ENCODE data around the gene PADI1. TPM values are rescaled to one million over a fixed set of nuclear protein-coding genes. Genes with fewer than 3 reads are reported as not detected.

The PADI1 gene
- total RNA-seq, 2 experiments from 2014 or later, result not detected

DNA sequence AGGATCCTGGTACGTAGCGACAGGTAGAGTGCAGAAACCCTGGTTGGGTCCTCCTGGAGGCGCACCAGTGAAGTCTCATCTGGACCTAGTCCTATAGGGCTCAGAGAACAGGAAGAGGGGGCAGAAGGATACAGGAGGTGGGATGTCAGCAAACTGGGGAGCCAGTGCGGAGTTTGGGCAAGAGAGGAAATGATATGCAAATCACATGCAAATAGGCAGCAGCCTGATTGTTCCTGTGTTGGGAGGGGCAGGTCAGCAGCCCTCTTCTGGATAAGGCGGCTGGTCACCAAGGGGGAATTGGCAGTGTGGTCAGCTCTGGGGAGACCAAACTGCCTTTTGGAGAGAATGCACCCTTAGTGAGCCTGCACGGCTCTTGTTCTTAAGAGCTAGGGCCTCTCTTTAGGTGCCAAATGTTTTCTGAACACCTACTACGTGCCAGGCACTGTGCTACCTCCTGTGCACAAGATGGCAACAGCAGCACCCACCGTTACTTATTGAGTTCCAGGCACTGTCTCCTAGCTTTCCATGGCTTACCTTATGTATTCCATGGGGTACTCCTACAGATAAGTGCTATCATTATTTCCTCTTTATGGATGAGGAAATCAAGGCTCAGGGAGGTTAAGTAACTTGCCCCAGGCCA, 25.9 kb downstream of the PADI1 start:
- no peaks in the 10 kb centered on the region for H4K20me1 ChIP-seq (ENCODE audit: insufficient read depth, low read length)
- CTCF ChIA-PET (ENCODE audit: unreplicated experiment), result no interaction called here
- H3K9me2 ChIP-seq (ENCODE audit: insufficient read depth, low read length), result no peaks in the 10 kb centered on the region
- POLR2A ChIA-PET, result no interaction called here
- no peak overlapping the region for H3K4me3 ChIP-seq (ENCODE audit: low read depth, low read length, poor library complexity, severe bottlenecking)
- H3K27ac ChIP-seq (ENCODE audit: low read depth, low read length, poor library complexity, severe bottlenecking), result no peak overlapping the region
- no peak for DNase-seq (ENCODE audit: low spot score)
- BruUV-seq (replicated peaks), result no TSS peak
- H3K9me3 ChIP-seq (ENCODE audit: low read length), result no peaks in the 10 kb centered on the region
- no peak overlapping the region for H3K4me2 ChIP-seq (ENCODE audit: low read length)
- no peaks in the 10 kb centered on the region for H3K36me3 ChIP-seq (ENCODE audit: insufficient read depth, low read length)
- intact Hi-C loops (cut with micrococcal nuclease; ENCODE audit: unreplicated experiment), result no loop called here
- TF ChIP-seq EZH2phosphoT487 (IDR thresholded peaks at IDR 0.05; ENCODE audit: borderline replicate concordance, low read depth, low read length) (no peak), CTCF (conservative IDR thresholded peaks at IDR 0.05; ENCODE audit: low read length) (no peak)
- H2AFZ ChIP-seq (ENCODE audit: low read length), result no peak overlapping the region
- H3K4me1 ChIP-seq (ENCODE audit: insufficient read depth, low read length, poor library complexity, severe bottlenecking), result peaks cover 8% of the 10 kb centered on the region
- H3K79me2 ChIP-seq (ENCODE audit: insufficient read depth, low read depth, low read length), result no peaks in the 10 kb centered on the region

- intact Hi-C loops (cut with micrococcal nuclease; ENCODE audit: unreplicated experiment), result no loop called here
- H2AFZ ChIP-seq (ENCODE audit: low read length), result no peak overlapping the region
- BruUV-seq (replicated peaks), result no TSS peak
Observed at GRCh38 chr1:17232759-17233661, 28.1 kb downstream of the PADI1 start.

More at GRCh38 chr1:17232759-17233661, 28.1 kb downstream of the PADI1 start:
- Histone ChIP-seq H3K79me2 (ENCODE audit: insufficient read depth, low read depth, low read length) (no peaks in the 10 kb centered on the region), H3K4me3 (ENCODE audit: low read depth, low read length, poor library complexity, severe bottlenecking) (no peak overlapping the region), H3K4me2 (ENCODE audit: low read length) (no peak overlapping the region), H3K9me3 (ENCODE audit: low read length) (no peaks in the 10 kb centered on the region), H4K20me1 (ENCODE audit: insufficient read depth, low read length) (no peaks in the 10 kb centered on the region), H3K27ac (ENCODE audit: low read depth, low read length, poor library complexity, severe bottlenecking) (no peak overlapping the region), H3K4me1 (ENCODE audit: insufficient read depth, low read length, poor library complexity, severe bottlenecking) (peaks cover 8% of the 10 kb centered on the region), H3K36me3 (ENCODE audit: insufficient read depth, low read length) (no peaks in the 10 kb centered on the region), H3K9me2 (ENCODE audit: insufficient read depth, low read length) (no peaks in the 10 kb centered on the region)
- DNase-seq (ENCODE audit: low spot score), result no peak
- ChIA-PET POLR2A (no interaction called here), CTCF (ENCODE audit: unreplicated experiment) (no interaction called here)
- TF ChIP-seq EZH2phosphoT487 (IDR thresholded peaks at IDR 0.05; ENCODE audit: borderline replicate concordance, low read depth, low read length), result no peak
- no peak for TF ChIP-seq CTCF (conservative IDR thresholded peaks at IDR 0.05; ENCODE audit: low read length)
